DOHH2 (cell line): ENCODE results near the gene CPNE1.
"Not testable (repeated sequence)": the region's sequence is repeated elsewhere in the genome, so short reads cannot be mapped to it uniquely, and the experiment has no call there.

Experiments
- EZH2phosphoT487 ChIP-seq: fragments of 200-600 bp; sonication (generic); IDR thresholded peaks from 2 replicates; pipeline ENCODE4 v1.6.1; 2017; ENCODE audit warnings: borderline replicate concordance, mild to moderate bottlenecking, antibody characterized with exemption, low read length, moderate library complexity, mixed read lengths
- TF ChIP-seq, protein P1 (sequence below): fragments of 200-600 bp; sonication (generic); IDR thresholded peaks from one replicate; pipeline ENCODE4 v1.5.1; 2014; ENCODE audit warnings: antibody characterized with exemption, mild to moderate bottlenecking, low read depth, low read length; ENCODE audit not compliant: poor library complexity, severe bottlenecking

DNA sequence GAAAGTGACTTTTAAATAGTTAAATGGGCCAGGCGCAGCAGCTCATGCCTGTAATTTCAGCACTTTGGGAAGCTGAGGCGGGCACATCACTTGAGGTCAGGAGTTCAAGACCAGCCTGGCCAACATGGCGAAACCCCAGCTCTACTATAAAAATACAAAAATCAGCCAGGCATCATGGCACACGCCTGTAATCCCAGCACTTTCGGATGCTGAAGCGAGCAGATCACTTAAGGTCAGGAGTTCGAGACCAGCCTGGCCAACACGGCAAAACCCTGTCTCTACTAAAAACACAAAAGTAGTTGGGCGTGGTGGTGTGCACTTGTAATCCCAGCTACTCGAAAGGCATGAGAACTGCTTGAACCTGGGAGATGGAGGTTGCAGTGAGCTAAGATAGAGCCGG, 41.2 kb upstream of the CPNE1 start:
- TF ChIP-seq, protein P1, sequence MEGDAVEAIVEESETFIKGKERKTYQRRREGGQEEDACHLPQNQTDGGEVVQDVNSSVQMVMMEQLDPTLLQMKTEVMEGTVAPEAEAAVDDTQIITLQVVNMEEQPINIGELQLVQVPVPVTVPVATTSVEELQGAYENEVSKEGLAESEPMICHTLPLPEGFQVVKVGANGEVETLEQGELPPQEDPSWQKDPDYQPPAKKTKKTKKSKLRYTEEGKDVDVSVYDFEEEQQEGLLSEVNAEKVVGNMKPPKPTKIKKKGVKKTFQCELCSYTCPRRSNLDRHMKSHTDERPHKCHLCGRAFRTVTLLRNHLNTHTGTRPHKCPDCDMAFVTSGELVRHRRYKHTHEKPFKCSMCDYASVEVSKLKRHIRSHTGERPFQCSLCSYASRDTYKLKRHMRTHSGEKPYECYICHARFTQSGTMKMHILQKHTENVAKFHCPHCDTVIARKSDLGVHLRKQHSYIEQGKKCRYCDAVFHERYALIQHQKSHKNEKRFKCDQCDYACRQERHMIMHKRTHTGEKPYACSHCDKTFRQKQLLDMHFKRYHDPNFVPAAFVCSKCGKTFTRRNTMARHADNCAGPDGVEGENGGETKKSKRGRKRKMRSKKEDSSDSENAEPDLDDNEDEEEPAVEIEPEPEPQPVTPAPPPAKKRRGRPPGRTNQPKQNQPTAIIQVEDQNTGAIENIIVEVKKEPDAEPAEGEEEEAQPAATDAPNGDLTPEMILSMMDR = not testable (repeated sequence)
- TF ChIP-seq EZH2phosphoT487 = not testable (repeated sequence)
